ENCODE results near the gene NR2F2.

The NR2F2 gene

DNA sequence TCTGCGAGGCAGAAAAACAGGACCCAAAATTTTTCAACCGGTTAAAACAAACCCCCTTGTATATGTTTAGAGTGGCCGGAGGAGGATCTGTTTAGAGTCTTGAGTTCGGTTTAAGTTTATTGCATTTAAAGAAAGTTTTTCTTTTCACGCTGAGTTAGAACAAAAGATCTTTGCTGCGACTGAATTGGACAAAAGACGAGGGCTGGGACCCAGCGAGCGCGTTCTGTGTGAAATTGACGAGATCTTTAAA, 9.8 kb downstream of the NR2F2 start:
- no peak for DNase-seq (ENCODE audit: low read depth)
- H3K4me3 ChIP-seq (ENCODE audit: low read depth, low read length) = peak overlapping the region; percentile 95
- TF ChIP-seq, protein P1, sequence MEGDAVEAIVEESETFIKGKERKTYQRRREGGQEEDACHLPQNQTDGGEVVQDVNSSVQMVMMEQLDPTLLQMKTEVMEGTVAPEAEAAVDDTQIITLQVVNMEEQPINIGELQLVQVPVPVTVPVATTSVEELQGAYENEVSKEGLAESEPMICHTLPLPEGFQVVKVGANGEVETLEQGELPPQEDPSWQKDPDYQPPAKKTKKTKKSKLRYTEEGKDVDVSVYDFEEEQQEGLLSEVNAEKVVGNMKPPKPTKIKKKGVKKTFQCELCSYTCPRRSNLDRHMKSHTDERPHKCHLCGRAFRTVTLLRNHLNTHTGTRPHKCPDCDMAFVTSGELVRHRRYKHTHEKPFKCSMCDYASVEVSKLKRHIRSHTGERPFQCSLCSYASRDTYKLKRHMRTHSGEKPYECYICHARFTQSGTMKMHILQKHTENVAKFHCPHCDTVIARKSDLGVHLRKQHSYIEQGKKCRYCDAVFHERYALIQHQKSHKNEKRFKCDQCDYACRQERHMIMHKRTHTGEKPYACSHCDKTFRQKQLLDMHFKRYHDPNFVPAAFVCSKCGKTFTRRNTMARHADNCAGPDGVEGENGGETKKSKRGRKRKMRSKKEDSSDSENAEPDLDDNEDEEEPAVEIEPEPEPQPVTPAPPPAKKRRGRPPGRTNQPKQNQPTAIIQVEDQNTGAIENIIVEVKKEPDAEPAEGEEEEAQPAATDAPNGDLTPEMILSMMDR (IDR thresholded peaks at IDR 0.05; ENCODE audit: low read depth, low read length, missing control alignments) = no peak
- in situ Hi-C loops (cut with HindIII; ENCODE audit: low sequenced_read_pairs) = loop anchor here (25.0 kb wide), 2 partner anchors 897 to 1678 kb away; no protein-coding TSS in a partner anchor

DNA sequence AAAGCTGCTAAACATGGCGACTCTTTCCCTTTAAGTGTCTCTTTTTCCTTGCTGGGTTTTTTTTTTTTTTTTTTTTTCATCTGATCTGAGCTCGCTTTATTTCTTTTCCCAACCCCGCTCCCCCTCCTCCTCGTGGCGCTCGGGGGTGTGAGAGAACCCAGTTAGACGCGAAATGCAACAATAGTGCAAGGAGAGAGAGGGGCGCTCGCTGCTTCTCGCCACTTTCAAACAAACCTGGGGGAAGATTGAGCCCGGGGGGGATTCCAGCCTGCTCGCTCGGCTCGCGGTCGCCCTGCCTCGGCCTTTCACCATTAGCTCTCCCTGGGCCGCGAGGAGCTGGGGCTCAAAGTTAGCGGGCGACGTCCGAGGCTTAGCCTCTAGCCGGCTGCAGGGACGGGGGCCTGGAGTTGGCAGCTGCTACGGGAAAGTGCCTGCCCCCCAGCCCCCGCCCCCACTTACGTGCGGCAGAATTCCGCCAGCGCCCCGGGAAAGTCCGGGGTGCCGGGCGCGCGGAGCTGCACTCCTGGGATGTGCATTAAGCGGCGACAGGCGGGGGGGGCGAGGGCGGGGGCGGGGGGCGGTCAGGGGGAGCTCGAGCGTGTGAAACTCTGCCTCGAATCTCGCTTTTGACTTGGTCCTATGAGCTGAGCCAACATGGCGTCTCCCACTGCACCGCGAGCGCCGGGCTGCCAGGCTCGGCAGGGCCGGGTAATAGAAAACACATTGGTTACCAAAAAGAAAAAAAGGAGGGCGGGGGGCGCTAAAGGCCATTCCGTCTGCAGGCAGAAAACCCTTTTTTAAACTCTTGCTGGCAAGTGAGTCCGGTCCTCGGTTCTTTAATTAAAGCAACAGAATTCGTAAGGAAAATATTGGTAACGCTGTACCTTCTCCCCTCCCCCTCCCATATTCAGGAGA, 10.4 kb downstream of the NR2F2 start:
- peak overlapping the region; percentile 95 for H3K4me3 ChIP-seq (ENCODE audit: low read depth, low read length)
- no peak for DNase-seq (ENCODE audit: low read depth)
- TF ChIP-seq, protein P1 (IDR thresholded peaks at IDR 0.05; ENCODE audit: low read depth, low read length, missing control alignments) = no peak
- in situ Hi-C loops (cut with HindIII; ENCODE audit: low sequenced_read_pairs) = loop anchor here (25.0 kb wide), 2 partner anchors 896 to 1679 kb away; no protein-coding TSS in a partner anchor

DNA sequence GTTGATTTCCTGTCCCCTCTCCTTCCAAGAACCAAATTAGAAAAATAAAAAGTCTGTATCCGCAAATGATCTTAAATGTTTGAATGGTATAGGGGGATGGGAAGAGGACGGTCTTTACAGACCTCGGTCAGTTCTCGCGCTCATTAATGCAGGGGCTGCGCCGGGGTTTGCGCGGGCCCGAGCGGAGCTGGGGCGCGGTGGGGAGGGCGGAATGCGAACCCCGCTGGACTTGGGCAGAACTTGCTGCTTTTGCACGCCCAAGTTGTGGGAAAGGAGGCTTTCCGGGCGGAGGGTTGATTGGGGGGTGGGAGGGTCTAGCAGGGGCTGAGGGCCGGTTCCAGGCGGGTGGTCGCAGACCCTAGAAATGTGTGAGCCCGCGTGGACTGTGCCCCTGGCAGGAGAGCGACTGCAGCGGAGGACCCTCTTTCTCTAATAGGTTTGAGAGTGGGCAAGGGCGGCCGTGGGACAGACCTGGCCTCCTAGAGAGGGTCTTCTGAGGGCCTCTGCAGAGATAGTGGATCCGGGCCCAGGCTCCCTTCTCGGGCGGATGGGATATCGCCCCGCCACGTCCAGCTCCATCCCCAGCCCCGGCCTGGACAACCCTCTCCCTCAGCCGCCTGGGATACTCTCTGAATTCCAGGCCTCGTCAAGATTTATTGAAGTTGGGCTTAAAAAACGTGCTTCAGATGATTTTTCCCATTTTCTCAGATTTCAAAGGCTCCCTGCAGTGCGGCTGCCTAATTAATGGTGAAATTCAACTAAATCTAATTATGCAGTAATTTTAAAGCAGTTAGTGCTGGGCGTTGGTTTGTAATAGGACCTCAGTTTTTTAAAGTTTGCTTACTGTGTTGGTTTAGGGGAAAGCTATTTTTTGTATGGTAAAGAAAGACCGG, 11.3 kb downstream of the NR2F2 start:
- in situ Hi-C loops (cut with HindIII; ENCODE audit: low sequenced_read_pairs) = loop anchor here (25.0 kb wide), 2 partner anchors 896 to 1679 kb away; no protein-coding TSS in a partner anchor
- DNase-seq (ENCODE audit: low read depth) = no peak
- TF ChIP-seq, protein P1 (IDR thresholded peaks at IDR 0.05; ENCODE audit: low read depth, low read length, missing control alignments) = no peak
- peak overlapping the region; percentile 95 for H3K4me3 ChIP-seq (ENCODE audit: low read depth, low read length)

DNA sequence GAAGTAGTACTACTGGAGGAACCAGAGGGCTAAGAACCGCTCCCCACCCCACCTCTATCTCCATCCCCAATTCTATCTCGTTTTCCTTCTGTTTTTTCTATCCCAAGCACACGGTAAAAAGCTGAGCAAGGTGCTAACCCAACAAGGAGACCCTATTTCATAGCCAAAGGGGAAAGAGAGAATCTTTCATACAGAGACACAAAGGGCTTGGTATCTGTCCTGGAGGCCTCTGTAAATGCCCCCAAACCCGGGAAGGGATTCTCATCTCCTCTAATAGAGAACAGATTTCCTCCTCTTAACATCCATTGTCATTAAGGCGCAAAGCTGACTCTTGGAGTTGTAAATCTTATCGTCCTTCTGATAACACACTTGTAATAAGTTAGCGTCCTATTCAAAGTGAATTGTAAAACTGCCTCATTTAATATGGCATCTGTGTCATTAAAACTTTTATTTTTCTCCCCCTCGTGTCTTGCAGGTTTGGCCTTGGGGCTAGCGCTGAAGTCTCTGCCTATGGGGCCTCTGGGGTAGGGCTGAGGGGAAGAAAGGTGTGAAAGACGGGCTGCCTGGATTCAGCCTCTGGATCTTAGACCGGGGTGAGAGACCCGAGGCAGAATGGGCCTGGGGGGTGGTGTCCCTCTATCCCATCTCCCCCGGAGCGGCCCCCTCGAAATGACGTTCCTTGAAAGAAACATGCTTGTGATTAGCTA, 12.1 kb downstream of the NR2F2 start:
- TF ChIP-seq, protein P1 (IDR thresholded peaks at IDR 0.05; ENCODE audit: low read depth, low read length, missing control alignments) = no peak
- peak overlapping the region; percentile 95 for H3K4me3 ChIP-seq (ENCODE audit: low read depth, low read length)
- no peak for DNase-seq (ENCODE audit: low read depth)
- in situ Hi-C loops (cut with HindIII; ENCODE audit: low sequenced_read_pairs) = loop anchor here (25.0 kb wide), 2 partner anchors 895 to 1680 kb away; no protein-coding TSS in a partner anchor

DNA sequence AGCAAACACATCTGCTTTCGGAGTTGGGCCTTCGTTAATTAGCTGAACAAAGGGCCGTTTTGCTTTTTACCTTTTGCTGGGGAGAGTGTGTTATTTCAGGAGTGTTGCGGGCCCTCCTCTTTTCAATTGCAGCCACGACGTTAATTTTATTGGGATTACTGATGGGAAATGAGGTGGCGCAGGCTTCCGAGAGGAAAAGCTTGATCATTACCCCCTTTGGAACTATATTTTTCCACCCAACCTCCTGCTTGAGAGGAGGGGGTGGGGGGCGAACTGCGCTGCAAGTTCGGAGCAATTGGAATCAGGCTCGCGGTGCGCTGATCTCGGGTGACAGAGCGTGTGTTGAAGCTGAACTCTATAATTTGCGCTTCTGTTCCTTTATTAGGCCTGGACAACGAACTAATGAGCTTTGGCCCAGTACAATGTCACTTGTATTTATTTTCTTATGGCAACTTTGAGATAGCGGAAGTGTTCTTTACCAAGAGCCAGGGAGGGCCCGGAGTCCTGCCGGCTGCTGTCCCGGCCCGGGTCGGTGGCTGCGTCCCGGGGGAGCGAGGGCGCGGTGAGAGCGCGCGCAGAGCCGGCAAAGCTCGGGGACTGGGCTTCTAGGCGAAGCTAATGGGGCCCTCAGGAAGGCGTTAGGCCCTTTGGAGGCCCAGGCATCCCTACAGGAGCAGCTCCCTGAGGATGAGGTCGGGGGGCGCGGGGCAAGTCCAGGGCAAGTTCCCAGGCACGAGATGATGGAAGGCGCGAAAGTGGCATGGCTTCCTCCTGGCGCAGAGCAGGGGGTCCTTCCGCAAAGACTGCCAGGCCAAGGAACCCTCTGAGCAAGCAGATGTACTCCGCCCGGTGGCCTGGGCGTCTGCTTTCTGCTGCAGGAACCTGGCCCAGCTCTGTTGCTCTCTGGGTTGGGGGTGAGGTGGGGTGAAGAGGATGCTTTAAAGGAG, 12.9 kb downstream of the NR2F2 start:
- DNase-seq (ENCODE audit: low read depth) = no peak
- in situ Hi-C loops (cut with HindIII; ENCODE audit: low sequenced_read_pairs) = loop anchor here (25.0 kb wide), 2 partner anchors 894 to 1681 kb away; no protein-coding TSS in a partner anchor
- H3K4me3 ChIP-seq (ENCODE audit: low read depth, low read length) = peak overlapping the region; percentile 95
- TF ChIP-seq, protein P1 (IDR thresholded peaks at IDR 0.05; ENCODE audit: low read depth, low read length, missing control alignments) = no peak

All from astrocyte of the cerebellum (primary cell).